LNCAP (cell line): ENCODE measurements around the gene MTERF4.

Experiments
- TF ChIP-seq, protein P1 (sequence below): fragments of 450-650 bp; IDR thresholded peaks from 2 replicates; pipeline ENCODE4 v1.5.1; 2017; ENCODE audit warnings: mild to moderate bottlenecking

Gene MTERF4, protein sequence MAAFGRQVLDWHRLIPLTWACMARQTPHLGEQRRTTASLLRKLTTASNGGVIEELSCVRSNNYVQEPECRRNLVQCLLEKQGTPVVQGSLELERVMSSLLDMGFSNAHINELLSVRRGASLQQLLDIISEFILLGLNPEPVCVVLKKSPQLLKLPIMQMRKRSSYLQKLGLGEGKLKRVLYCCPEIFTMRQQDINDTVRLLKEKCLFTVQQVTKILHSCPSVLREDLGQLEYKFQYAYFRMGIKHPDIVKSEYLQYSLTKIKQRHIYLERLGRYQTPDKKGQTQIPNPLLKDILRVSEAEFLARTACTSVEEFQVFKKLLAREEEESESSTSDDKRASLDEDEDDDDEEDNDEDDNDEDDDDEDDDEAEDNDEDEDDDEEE

DNA sequence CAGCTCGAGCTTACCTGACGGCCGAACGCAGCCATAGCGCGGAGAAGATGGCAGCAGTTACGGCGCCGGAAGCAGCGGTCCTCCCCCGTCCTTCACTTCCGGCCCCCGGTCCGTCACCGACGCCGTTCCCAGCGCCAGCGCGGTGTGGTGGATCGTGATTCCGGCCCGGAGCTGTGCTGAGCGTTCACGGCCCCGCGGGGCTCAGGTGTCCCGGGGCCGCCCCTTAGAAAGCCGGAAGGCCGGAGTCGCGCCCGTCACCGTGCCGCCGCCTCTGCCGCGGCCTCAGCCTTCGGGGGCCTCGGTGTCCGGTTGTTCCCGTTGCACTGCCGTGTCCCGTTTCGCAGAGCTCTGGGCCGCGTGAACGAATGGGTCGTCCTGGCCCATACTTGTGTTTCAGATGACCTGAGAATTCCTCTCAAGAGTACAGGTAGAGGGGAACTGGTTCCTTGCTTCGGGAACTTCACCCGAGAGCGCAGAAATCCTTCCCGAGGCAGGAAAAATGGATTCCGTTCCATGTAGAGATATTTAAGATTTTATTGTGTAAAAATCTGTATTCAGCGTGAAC is at the start of gene MTERF4:
Gene MTERF4, minus strand, starts transcription at position 49 of the 565 bp plus-strand sequence. Its CDS starts 14 bp downstream, at position 35.
- TF ChIP-seq, protein P1, sequence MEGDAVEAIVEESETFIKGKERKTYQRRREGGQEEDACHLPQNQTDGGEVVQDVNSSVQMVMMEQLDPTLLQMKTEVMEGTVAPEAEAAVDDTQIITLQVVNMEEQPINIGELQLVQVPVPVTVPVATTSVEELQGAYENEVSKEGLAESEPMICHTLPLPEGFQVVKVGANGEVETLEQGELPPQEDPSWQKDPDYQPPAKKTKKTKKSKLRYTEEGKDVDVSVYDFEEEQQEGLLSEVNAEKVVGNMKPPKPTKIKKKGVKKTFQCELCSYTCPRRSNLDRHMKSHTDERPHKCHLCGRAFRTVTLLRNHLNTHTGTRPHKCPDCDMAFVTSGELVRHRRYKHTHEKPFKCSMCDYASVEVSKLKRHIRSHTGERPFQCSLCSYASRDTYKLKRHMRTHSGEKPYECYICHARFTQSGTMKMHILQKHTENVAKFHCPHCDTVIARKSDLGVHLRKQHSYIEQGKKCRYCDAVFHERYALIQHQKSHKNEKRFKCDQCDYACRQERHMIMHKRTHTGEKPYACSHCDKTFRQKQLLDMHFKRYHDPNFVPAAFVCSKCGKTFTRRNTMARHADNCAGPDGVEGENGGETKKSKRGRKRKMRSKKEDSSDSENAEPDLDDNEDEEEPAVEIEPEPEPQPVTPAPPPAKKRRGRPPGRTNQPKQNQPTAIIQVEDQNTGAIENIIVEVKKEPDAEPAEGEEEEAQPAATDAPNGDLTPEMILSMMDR, result no peak

DNA sequence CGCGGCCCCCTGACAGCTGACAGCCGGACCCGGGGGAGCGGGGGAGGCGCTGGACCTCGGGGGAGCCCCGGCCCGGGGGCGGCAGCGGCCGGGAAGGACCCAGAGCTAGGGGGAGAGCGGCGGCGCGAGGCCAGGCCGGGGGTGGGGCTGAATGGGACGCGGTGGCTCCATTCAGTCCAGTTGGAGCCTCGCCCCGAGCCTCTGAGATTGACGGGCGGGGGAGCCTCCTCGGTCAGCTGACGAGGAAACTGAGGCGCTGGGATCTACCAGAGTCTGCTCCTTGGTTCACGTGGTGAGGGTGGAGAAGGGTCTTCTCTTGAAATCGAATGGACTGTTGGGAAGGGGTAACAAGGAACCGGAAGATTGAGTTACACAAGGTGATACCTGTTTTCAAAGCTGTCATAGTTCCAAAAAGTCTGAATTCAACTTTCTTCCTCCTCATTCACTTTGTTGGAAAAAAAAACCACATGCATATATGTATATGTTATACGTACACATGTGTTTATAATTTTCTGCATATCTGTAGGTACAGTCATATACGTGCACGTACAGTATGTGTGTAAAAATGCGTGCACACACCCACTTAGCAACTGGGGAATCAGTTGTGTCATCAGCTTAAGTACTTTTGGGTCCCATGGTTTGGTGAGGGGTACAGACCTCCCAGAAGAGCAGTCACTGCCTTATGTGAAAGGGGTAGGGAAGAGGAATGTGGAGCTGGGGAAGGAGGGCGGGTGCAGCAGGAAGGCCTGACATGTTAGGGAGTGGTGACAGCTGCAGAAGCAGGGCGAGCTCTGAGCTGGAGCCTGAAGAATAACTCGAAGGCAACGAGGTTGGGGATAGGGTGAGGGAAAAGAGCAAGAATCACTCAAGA is 48.8 kb upstream of the MTERF4 start:
- TF ChIP-seq, protein P1, result no peak

DNA sequence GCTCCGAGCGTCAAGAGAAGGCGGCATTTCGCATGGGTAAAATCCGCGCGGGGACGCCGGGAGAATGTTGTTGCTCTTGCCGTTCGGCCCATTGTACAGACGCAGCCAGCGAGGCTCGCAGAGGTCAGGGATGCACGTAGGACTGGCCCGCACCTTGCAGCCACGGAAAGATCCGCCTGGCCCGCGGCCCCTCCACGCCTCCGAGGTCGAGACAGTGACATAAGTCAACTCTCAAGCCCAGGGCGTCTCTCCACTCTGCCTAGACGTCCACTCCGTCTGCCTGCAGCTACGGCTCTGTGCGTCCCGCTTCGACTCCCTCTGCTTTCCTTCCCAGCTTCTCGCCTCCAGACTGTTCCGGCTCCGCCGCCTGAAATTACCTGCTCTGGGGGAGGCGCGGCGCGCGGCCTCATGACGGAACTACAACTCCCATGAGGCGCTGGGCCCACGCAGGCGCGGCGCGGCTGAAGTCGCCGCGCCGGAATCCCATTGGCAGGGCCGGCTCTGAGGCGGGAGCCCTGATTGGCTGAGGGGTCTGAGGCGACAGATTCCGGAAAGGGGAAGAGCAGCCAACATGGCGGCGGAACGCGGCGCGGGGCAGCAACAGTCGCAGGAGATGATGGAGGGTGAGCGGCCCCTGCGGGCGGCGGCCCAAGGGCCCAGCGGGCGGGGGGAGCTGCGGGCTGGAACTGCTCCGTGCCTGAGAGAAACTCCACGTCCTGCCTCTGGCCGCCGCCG is 48.0 kb upstream of the MTERF4 start, which contains the start of gene PPP1R7:
Gene PPP1R7, plus strand, starts transcription at position 543 of the 735 bp plus-strand sequence. Its CDS starts 29 bp downstream, at position 572.
- TF ChIP-seq, protein P1, result no peak

DNA sequence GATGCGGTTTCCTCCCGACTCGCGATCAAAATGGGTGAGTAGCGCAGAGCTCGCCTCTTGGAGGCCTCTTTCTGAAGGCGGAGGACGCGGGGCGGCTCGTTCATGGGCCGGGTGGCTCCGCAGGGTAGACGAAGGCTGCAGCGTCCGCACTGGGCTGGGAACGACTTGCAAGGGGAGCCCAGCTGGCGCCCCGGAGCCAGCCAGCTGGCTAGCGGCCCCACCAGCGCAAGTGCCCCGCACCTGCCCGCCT is 47.5 kb upstream of the MTERF4 start:
- TF ChIP-seq, protein P1, result no peak

DNA sequence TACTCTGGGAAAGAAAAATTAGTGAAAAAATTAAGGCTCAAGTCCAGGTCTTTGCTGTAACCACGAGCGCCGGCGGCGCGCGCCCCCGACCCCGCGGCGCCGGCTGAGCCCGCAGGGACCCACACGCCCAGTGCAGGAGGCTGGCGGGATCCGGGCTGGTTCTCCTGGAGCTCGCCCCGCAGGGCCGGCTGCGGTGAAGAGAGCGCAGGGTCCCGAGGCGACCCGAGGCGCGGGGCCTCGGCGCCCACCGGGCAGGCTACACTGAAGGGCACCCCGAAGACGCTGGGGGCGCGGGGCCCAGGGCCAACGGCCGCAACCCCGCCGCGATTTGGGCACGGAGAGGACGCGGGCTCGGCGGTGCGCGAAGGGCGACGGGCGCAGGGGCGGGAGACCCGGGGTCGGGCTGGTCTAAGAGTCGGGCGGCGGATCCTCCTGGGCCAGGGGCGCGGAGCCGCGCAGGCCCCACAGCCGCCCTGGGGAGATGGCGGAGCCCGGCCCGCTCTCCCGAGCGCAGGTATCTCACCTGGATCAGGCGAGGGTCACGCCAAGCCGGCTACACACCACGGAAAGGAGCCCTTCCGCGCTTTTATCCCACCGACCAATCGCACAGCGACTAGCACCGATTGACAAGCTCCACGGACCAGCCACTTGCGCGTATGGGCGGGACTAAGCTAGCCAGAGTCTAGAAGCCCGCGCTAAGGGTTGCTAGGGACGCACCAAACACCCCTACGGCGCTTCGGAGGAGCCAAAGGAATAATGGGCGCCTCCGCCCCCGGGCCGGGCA is 47.0 kb upstream of the MTERF4 start, which contains the start of gene PASK:
Gene PASK, minus strand, starts transcription at position 582 of the 784 bp plus-strand sequence. CDS start 6,440 bp downstream, outside the sequence.
- TF ChIP-seq, protein P1, result no peak

DNA sequence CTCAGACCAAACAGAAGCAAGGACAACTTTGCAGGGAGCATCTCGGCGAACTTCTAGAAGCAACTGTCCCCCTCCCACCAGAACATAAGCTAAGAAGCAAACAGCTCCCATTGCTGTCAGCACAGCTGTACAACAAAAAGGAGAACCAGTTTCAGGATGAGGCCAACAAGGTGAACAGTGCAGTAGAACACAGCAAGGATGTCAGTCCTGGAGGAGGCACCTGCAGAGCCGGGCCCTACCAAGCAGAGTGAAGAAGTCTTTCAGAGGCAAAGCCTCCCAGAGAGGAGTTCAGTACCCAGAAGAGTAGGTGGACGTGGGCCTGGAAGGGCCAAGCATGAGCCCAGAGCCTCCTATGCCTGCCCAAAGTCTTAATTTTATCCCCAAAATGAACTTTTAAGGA is 46.2 kb upstream of the MTERF4 start:
- TF ChIP-seq, protein P1, result no peak
